GM23248 (cell line): ENCODE measurements around the gene KIF26A.

Source experiments
- EZH2 ChIP-seq: fragments of 200-600 bp; sonication (generic); IDR thresholded peaks from 2 replicates; pipeline ENCODE4 v1.6.1; 2018; ENCODE audit warnings: antibody characterized with exemption, mild to moderate bottlenecking; ENCODE audit not compliant: insufficient read depth, poor library complexity, severe bottlenecking
- EZH2phosphoT487 ChIP-seq: fragments of 200-600 bp; sonication (generic); IDR thresholded peaks from 2 replicates; pipeline ENCODE4 v1.6.1; 2018; ENCODE audit warnings: antibody characterized with exemption, moderate library complexity, mild to moderate bottlenecking, low read depth; ENCODE audit not compliant: insufficient read depth

- TF ChIP-seq EZH2 = no peak
- TF ChIP-seq EZH2phosphoT487 = no peak
Observed at GRCh38 chr14:104130974-104131651, 7.3 kb upstream of the KIF26A start.
